PFSK-1 (cell line): ENCODE measurements around the gene ZNF534.

Source experiments
- SIN3A ChIP-seq: IDR thresholded peaks from 2 replicates; pipeline ENCODE4 v1.6.1; 2012; ENCODE audit warnings: mild to moderate bottlenecking, low read length, moderate library complexity, borderline replicate concordance; ENCODE audit not compliant: insufficient read depth
- TAF1 ChIP-seq: IDR thresholded peaks from 2 replicates; pipeline ENCODE4 v1.6.1; 2012; ENCODE audit warnings: low read length, control low read depth, borderline replicate concordance; ENCODE audit not compliant: insufficient read depth

DNA sequence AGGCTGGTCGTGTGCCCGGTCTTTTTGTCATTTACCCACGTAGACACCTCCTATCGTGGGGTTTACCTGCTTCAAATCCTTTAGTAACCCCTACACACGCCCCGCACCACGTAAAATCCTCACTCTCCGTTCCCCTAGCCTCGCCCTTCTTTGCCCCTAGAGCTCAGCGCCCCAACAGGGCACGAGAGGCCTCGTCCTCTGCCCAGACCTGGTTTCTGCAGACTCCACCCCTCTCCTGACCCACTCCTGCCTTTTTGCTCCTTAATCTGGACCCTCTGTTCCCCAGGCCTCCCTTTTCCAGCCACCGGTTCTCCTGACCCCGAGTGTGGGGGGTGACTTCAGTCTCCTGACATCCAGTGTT lies 30.9 kb upstream of the ZNF534 start:
- TF ChIP-seq TAF1 (no peak), SIN3A (no peak)
